GM23338 (cell line): Measurements from ENCODE around the gene DRC7.

ENCODE experiments used
- CREB1 ChIP-seq: fragments of 250-450 bp; sonication (Bioruptor Pico); IDR thresholded peaks from 2 replicates; pipeline ENCODE4 v1.5.0; 2020; ENCODE audit warnings: low read depth, mild to moderate bottlenecking, moderate library complexity
- CTCF ChIP-seq, 2 experiments: fragments of 200-600 bp in 1 of 2; sonication (generic) in 1 of 2; conservative IDR thresholded peaks; 2 replicates each; pipeline versions ENCODE4 v1.5.1 to v1.6.1; 2016 to 2017; ENCODE audit warnings: antibody characterized with exemption in 2 of 2, low read depth in 2 of 2, mild to moderate bottlenecking in 2 of 2, moderate library complexity in 1 of 2
- ETS1 ChIP-seq: IDR thresholded peaks from 2 replicates; pipeline ENCODE4 v1.6.1; 2016; ENCODE audit warnings: antibody characterized with exemption
- EZH2 ChIP-seq: fragments of 200-600 bp; sonication (generic); IDR thresholded peaks from one replicate; pipeline ENCODE4 v1.8.0; 2017; ENCODE audit warnings: antibody characterized with exemption, mild to moderate bottlenecking, low read depth; ENCODE audit not compliant: unreplicated experiment
- EZH2phosphoT487 ChIP-seq: fragments of 200-600 bp; sonication (generic); IDR thresholded peaks from one replicate; pipeline ENCODE4 v1.8.1; 2018; ENCODE audit warnings: antibody characterized with exemption; ENCODE audit not compliant: unreplicated experiment
- JUNB ChIP-seq: IDR thresholded peaks from one replicate; pipeline ENCODE4 v1.6.1; 2016; ENCODE audit warnings: antibody characterized with exemption; ENCODE audit not compliant: unreplicated experiment
- NANOG ChIP-seq: IDR thresholded peaks from 2 replicates; pipeline ENCODE4 v1.6.1; 2016; ENCODE audit warnings: antibody characterized with exemption, borderline replicate concordance
- POLR2AphosphoS5 ChIP-seq: IDR thresholded peaks from 2 replicates; pipeline ENCODE4 v1.6.1; 2016; ENCODE audit warnings: antibody characterized with exemption, low read depth
- REST ChIP-seq: IDR thresholded peaks from one replicate; pipeline ENCODE4 v1.6.1; 2018; ENCODE audit warnings: antibody characterized with exemption; ENCODE audit not compliant: unreplicated experiment
- ZNF331 ChIP-seq: fragments of 250-450 bp; sonication (Bioruptor Pico); IDR thresholded peaks from 2 replicates; pipeline ENCODE4 v1.5.0; 2020; ENCODE audit warnings: low read depth, mild to moderate bottlenecking, moderate library complexity

GRCh38 chr16:57646388-57647039, 48.1 kb upstream of the DRC7 start:
- TF ChIP-seq CTCF (conservative IDR thresholded peaks at IDR 0.05; ENCODE audit: low read depth in 2 of 2) (no peak), POLR2AphosphoS5 (no peak), REST (no peak), EZH2 (no peak), ZNF331 (CRISPR knock-in tag) (no peak), CREB1 (CRISPR knock-in tag) (no peak), EZH2phosphoT487 (no peak), ETS1 (no peak), NANOG (no peak), JUNB (no peak)
